Measurements from ENCODE around the gene ADGRA1.

The ADGRA1 gene

GRCh38 chr10:133093291-133093690, 5.6 kb downstream of the ADGRA1 start:
- no peak for DNase-seq (ENCODE audit: low read depth in 3 of 3, low spot score in 1 of 3)

GRCh38 chr10:133094286-133094685, 6.6 kb downstream of the ADGRA1 start:
- no peak for DNase-seq (ENCODE audit: low read depth in 3 of 3, low spot score in 1 of 3)

DNA sequence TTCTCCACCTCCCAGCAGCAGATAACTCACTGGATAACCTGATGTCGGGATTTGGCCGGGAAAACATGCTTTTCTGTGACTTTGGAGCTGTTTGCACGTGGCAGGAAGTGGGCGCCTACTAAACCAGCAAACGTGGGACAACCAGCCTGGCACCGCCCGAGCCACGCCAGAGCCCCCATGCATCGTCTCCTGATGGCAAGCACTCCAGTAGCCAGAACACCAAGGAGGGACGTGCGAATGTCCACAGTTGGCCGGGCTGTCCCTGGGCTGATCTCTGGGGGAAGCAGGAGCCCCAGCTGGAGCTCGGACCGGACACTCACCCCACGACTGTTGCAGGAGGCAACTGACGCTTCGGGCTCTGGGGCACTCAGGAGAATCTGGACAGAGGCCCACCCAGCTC, 7.1 kb downstream of the ADGRA1 start:
- DNase-seq (ENCODE audit: low read depth in 3 of 3, low spot score in 1 of 3) = no peak

- no peak for DNase-seq (ENCODE audit: low read depth in 3 of 3, low spot score in 1 of 3)
These were observed 7.9 kb downstream of the ADGRA1 start for GRCh38 chr10:133095586-133095985.

DNA sequence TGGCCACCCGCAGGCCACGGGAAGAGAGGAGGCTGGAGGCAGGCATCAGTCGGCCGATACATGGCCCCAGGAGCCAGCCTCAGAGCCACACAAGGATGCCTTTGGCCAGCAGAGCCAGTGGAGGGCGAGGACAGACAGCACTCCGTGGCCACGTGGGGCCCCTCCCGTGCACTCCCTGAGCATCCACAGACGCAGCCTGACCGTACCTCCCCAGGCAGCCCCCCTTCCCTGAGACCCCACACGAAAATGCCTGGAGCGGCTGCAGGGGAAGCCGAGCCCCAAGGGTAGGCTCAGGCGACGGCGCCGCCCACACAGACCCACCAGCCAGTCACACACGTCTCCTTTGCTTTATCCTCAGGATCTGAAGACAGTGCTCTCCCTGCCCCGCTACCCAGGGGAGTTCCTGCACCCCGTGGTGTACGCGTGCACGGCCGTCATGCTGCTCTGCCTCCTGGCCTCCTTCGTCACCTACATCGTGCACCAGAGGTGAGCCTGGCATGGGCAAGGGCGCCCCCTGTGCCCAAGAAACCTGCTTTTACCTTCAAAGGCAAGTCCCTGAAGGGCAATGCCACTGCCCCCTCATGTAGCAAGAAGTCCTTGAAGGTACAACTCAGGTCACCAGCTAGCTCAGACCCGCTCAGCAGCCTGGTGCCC, 9.0 kb downstream of the ADGRA1 start:
- DNase-seq (ENCODE audit: low read depth in 3 of 3, low spot score in 1 of 3) = no peak

GRCh38 chr10:133097418-133097817, 9.7 kb downstream of the ADGRA1 start:
- DNase-seq (ENCODE audit: low read depth in 3 of 3, low spot score in 1 of 3) = no peak

- DNase-seq (ENCODE audit: low read depth in 3 of 3, low spot score in 1 of 3) = no peak
These were observed 10.2 kb downstream of the ADGRA1 start for GRCh38 chr10:133097961-133098360.

- no peak for DNase-seq (ENCODE audit: low read depth in 3 of 3, low spot score in 1 of 3)
These were observed 10.9 kb downstream of the ADGRA1 start for GRCh38 chr10:133098426-133099124.

GRCh38 chr10:133099571-133099970, 11.8 kb downstream of the ADGRA1 start:
- no peak for DNase-seq (ENCODE audit: low read depth in 3 of 3, low spot score in 1 of 3)

- DNase-seq (ENCODE audit: low read depth in 3 of 3, low spot score in 1 of 3) = no peak
These were observed 12.5 kb downstream of the ADGRA1 start for GRCh38 chr10:133100186-133100585.

- DNase-seq (ENCODE audit: low read depth in 3 of 3, low spot score in 1 of 3) = no peak
These were observed 13.1 kb downstream of the ADGRA1 start for GRCh38 chr10:133100706-133101415.

- no peak for DNase-seq (ENCODE audit: low read depth in 3 of 3, low spot score in 1 of 3)
These were observed 13.7 kb downstream of the ADGRA1 start for GRCh38 chr10:133101416-133101810.

- no peak for DNase-seq (ENCODE audit: low read depth in 3 of 3, low spot score in 1 of 3)
These were observed 14.8 kb downstream of the ADGRA1 start for GRCh38 chr10:133102415-133103095.

- no peak for DNase-seq (ENCODE audit: low read depth in 3 of 3, low spot score in 1 of 3)
These were observed 15.7 kb downstream of the ADGRA1 start for GRCh38 chr10:133103311-133103910.

GRCh38 chr10:133104068-133104962, 16.6 kb downstream of the ADGRA1 start:
- DNase-seq (ENCODE audit: low read depth in 3 of 3, low spot score in 1 of 3) = no peak

GRCh38 chr10:133104963-133105640, 17.4 kb downstream of the ADGRA1 start:
- DNase-seq (ENCODE audit: low read depth in 3 of 3, low spot score in 1 of 3) = no peak

GRCh38 chr10:133105686-133106390, 18.1 kb downstream of the ADGRA1 start:
- no peak for DNase-seq (ENCODE audit: low read depth in 3 of 3, low spot score in 1 of 3)

- no peak for DNase-seq (ENCODE audit: low read depth in 3 of 3, low spot score in 1 of 3)
These were observed 18.8 kb downstream of the ADGRA1 start for GRCh38 chr10:133106516-133106915.

GRCh38 chr10:133107442-133107841, 19.7 kb downstream of the ADGRA1 start:
- DNase-seq (ENCODE audit: low read depth in 3 of 3, low spot score in 1 of 3) = no peak
